Upper lobe of left lung (tissue), 4 donors: ENCODE results near the gene TCF7L2.

Source experiments
- POLR2A ChIP-seq, 4 donors: fragments of 450-650 bp; IDR thresholded peaks; one replicate each; pipeline ENCODE4 v1.5.1; 2016 to 2017; ENCODE audit warnings: antibody characterized with exemption in 4 of 4, mild to moderate bottlenecking in 2 of 4
- POLR2AphosphoS5 ChIP-seq, 2 donors: sonication (generic); formaldehyde crosslinking; IDR thresholded peaks; one replicate each; pipeline ENCODE4 v1.5.1; 2017; ENCODE audit warnings: antibody characterized with exemption in 2 of 2
- TF ChIP-seq, protein P1 (sequence below), 6 experiments: fragments of 450-650 bp in 4 of 6; fragments of 200-600 bp in 2 of 6; sonication (generic) in 2 of 6; IDR thresholded peaks; one replicate each; pipeline ENCODE4 v1.5.1; 2016 to 2019; ENCODE audit warnings: antibody characterized with exemption in 6 of 6

DNA sequence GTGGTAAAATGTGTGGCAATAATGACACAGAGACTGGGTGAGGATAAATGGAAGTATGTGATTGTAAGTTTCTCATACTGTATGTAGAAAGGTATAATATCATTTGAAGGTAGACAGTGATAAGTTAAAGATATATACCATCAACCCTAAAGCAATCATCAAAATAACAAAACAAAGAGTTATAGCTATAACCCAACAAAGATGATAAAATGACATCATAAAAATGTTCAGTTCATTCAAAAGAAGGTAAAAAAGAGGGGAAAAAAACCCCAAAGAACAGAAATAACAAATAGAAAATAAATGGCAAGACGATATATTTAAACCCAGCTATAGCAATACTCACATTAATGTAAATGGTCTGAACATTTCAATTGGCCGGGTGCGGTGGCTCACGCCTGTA is 17.4 kb upstream of the TCF7L2 start:
- TF ChIP-seq POLR2AphosphoS5 (IDR thresholded peaks at IDR 0.05) (no peak), POLR2A (IDR thresholded peaks at IDR 0.05) (no peak)
- TF ChIP-seq, protein P1, sequence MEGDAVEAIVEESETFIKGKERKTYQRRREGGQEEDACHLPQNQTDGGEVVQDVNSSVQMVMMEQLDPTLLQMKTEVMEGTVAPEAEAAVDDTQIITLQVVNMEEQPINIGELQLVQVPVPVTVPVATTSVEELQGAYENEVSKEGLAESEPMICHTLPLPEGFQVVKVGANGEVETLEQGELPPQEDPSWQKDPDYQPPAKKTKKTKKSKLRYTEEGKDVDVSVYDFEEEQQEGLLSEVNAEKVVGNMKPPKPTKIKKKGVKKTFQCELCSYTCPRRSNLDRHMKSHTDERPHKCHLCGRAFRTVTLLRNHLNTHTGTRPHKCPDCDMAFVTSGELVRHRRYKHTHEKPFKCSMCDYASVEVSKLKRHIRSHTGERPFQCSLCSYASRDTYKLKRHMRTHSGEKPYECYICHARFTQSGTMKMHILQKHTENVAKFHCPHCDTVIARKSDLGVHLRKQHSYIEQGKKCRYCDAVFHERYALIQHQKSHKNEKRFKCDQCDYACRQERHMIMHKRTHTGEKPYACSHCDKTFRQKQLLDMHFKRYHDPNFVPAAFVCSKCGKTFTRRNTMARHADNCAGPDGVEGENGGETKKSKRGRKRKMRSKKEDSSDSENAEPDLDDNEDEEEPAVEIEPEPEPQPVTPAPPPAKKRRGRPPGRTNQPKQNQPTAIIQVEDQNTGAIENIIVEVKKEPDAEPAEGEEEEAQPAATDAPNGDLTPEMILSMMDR (IDR thresholded peaks at IDR 0.05): no peak
